AG09319 (cell line): ENCODE results near the gene GABBR2.

Source experiments
- DNase-seq: peaks from one replicate; pipeline ENCODE4 v3.0.0-alpha.2; 2010; ENCODE audit warnings: low read depth; ENCODE audit errors: extremely low read depth
- TF ChIP-seq, protein P1 (sequence below): IDR thresholded peaks from 2 replicates; pipeline ENCODE4 v1.5.1; 2011; ENCODE audit warnings: low read depth, mild to moderate bottlenecking, inconsistent platforms, low read length, moderate library complexity

Gene GABBR2

DNA sequence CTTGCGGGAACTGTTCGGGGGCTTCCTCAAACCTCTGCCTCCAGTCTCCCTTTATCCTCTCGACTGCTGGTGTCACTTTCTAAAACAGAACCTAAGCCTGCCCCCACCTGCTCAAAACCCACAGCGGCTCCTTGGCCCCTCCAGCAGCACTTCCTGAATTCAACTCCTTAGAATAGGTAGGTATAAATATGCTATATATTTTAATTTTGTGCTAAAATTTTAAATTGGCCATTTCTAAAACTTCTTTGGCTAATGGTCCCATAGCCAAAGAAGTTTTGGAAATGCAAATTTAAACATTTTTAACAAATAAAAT lies 381.5 kb downstream of the GABBR2 start:
- DNase-seq = no peak
- TF ChIP-seq, protein P1, sequence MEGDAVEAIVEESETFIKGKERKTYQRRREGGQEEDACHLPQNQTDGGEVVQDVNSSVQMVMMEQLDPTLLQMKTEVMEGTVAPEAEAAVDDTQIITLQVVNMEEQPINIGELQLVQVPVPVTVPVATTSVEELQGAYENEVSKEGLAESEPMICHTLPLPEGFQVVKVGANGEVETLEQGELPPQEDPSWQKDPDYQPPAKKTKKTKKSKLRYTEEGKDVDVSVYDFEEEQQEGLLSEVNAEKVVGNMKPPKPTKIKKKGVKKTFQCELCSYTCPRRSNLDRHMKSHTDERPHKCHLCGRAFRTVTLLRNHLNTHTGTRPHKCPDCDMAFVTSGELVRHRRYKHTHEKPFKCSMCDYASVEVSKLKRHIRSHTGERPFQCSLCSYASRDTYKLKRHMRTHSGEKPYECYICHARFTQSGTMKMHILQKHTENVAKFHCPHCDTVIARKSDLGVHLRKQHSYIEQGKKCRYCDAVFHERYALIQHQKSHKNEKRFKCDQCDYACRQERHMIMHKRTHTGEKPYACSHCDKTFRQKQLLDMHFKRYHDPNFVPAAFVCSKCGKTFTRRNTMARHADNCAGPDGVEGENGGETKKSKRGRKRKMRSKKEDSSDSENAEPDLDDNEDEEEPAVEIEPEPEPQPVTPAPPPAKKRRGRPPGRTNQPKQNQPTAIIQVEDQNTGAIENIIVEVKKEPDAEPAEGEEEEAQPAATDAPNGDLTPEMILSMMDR = no peak

DNA sequence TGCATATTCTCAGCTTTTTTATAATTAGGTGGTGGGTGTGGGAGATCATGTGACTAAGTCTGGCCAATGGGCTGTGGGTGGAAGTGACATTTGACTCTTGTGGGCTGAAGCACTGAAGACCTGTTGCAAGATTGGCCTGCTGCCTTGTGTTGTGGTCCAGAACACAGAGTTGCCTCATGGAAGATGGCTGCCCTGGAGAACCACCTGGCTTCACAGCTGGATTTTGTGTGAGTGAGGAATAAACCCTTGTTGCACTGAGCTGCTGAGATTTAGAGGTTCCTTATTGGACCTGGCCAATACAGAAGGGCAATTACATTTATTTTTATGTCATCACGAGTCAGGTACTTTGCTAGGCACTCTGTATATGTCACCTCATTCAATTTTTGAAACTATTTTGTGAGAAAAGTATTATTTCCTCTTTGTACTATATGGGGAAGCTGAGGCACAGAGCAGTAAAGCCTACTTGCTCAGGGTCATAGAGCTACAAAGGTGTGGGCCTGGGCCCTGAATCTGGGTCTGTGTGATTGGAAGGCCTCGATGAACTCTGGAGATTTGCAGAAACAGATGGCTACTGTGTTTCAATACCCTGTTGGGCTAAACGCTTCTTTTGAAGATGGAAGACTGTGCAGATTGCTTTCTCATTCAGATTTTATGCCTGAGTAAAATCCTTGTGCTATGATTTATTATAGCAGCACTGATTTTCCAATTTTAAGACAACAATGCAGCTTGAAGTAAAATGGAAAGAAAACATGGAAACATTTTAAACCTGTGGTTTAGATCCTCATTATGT lies 382.1 kb downstream of the GABBR2 start:
- DNase-seq = no peak
- TF ChIP-seq, protein P1 = no peak

DNA sequence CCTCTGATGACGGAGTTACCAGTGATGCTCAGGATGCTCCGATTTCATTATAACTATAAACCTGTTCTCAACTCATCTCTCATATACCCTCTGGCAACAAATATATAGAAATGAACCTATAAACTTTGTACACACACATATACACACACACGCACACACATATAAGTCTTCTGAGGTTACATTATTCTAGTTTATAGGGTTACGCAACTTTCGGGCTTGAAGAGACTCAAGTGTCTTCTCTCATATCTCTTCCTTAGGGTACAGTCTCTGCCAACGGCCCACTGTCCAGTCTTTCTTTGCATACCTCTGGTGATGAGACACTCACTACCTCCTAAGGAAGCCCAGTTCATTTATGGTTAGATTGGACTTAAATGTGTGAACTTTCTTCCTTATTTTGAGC lies 383.9 kb downstream of the GABBR2 start:
- no peak for DNase-seq
- TF ChIP-seq, protein P1 = no peak

DNA sequence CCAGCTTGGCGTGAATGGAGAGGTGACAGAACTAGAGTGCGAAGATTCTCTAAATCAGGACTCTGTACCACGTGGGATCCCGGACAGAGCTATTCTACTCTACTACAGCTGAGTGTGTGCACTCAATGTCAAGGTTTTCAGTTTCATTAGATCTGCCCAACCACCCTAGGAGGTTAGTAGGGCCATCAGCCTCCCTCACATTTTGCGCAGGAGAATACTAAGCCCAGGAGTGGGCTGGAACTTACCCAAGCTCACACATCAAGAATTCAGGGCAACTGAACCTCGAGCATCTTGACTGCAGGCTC lies 385.0 kb downstream of the GABBR2 start:
- DNase-seq = no peak
- TF ChIP-seq, protein P1 = no peak

DNA sequence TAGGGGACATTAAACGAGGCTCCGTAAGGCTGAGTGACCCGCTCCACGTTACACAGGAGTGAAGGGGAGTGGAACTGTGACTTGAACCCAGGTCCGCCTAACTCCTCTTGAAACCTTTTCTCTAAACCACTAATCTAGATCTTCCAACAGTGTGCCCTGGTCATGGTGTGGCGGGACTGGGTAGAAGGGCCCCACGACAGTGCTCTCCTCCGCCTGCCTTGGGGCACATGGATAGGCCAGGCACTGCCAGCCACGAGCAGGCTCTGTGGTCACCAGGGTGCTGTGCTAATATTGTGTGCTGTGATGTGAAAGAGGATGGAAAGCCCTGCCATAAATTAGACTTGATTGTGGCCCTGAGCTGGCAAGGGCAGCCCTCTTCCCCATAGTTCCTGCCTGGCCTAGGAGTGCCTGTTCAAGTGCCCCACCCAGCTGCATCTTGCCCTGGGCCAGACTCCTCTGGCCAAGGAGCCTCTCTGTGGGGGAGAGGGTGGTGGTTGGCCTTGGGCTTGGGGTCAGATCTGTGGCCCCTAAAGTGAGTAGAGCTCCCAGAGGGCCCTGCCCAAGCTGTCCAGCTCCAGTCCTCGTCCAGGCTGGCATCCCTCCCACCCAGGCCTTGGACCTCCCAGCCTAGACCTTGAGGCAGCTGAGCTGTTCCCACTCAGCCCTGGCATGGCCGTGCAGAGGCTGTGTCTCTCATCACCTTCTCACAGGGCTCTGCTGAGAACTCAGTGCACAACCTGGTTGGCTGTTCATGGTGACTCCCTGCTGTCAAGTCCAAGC lies 385.5 kb downstream of the GABBR2 start:
- TF ChIP-seq, protein P1 = no peak
- DNase-seq = no peak

DNA sequence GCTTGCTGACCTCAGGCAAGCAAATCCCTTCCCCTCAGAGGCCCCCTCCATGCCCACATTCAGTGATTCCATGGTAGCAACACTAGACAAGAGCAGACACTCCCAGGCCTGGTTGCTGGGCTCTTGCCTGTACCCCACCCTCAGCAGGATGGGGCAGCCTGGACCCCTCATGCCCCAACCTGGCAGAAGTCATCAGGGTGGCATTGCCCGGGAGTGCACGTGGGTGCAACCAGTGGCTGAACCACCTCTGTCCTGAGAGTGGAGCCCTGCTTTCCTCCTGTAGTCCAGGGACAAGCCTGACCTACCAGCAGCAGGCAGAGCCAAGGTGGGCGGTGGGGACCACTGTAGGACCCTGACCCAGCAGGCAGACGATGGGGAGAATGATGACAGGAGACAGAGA lies 387.5 kb downstream of the GABBR2 start:
- TF ChIP-seq, protein P1 = no peak

DNA sequence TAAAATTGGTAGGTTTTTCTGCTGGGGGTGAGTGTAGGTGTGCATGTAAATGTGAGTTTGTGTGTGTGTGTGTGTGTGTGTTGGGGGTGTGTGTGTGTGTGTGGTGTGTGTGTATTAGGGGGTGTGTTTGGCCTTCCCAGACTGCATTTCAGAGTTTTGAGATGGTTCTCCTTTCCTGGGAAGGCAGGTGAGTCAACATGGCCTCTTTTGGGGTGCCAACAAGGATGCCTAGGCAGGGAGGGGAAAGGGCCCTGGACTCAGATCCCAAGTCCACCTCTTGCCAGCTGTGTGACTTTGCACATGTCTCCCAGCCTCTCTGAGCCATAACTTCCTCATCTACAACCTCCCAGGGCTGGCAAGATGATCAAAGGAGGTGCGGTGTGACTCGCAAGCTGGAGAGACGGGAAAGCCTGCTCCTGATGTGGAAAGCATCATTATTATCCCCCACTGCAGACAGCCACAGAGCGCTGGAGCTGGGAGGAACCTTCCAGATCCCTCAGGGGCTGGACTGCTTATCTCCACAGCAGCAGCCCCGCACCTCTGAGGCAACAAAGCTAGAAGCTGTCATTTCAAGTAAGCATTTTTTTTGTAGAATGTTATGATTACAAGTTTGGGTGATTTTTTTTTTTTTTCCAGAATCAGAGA lies 389.8 kb downstream of the GABBR2 start:
- TF ChIP-seq, protein P1 = no peak
- DNase-seq = no peak

More for the DNA sequence above, 387.5 kb downstream of the GABBR2 start:
- no peak for DNase-seq
